HG03097 (cell line): ENCODE measurements around the gene NOS1.

Source experiments
- ATAC-seq: cut with Tn5 transposase; IDR thresholded peaks from one replicate; pipeline ENCODE4 v1.9.1; 2021; ENCODE audit not compliant: unreplicated experiment, low FRiP score

The NOS1 gene

DNA sequence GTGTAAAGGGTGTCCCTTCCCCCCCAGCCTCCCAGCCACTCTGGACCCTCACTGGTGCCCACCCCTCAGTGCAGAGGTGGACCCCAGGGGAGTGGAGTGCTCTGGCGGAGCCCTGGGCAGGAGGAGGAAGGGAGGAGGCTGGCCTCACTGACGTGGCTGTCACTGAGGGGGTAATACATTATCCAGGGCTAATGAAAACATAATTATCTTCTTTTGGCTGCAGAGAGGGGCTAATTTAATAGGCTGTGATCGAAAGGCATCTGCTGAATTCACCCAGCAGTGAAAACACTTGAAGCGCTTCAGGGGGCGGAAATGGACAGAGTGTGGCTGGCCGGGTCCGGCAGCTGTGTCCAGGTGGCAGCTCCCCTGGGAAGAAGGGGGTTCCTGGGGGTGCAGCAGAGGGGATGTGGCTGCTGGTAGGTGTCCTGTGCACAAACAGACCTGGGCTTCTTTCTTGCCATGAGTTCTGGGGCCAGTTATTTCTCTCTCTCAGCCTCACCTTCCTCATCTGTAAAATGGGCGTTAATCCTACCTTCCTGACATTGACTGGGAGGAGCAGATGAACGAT, 3.7 kb upstream of the NOS1 start:
- ATAC-seq = no peak

- no peak for ATAC-seq
Measured at GRCh38 chr12:117363953-117364486, 2.6 kb upstream of the NOS1 start.

DNA sequence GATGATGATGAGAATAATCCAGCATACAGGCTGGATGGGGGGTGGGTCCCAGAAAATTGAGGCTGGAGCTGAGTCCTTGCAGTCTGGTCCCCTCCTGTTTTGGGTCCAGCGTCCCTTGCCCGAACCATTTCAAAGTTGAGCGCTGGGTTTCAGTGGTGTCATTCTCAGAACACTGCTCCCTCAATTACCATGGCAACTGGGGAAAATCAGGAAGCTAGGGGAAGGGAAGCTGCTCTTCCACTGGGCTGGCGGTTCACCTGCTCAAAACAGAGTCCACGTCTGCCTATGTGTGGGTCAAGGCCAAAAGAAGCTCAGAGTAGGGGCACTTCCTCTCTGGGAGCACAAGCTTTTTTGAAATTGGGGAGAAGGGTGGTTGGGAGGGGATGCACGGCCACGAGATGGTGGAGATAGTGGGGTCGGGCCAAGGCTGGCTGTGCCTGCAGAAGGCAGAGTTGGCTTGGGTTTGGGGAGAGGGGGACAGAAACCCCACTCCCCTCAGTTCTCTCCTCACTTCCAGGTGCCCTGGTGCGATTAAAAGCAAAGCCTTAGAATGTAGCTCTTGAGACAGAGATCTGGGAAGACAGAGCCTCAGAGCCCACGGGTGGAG, 1.7 kb upstream of the NOS1 start:
- no peak for ATAC-seq

DNA sequence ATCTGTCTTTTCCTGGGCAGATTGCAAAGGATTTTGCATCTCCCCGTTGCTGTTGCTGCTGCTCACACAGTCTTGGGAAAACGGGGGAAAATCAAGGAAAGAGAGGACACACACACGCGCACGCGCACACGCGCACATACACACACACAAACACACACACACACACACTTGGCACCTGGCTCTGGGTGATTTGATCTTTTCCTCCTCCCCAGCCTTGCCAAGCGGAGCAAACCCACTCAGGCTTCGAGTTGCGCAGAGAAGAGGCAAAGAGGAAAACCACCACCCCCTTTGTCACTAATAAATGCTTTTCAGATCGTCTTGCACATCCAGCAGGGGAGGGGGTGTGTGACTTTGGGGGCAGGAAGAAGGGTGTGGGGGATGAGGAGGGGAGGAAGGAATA, 965 bp upstream of the NOS1 start:
- ATAC-seq = no peak

DNA sequence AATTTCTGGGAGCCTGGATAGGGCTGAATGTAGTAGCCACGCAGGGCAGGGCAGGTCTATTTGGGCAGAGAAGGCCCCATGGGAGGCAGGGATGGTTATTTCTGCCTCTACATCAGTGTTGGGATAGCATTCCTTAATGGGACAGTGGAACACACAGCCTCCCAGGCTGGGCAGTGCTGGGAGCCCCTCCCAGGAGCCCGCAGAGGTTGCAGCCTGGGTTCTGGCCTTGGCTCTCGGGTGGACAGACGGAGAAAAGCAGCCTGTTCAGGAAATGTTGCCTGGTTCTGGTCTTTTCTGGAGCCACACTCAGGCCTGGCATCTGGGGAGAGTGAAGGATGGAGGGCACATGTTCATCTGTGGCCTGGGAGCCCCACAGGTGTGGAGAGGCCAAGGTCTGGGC, 479 bp upstream of the NOS1 start:
- ATAC-seq = no peak

DNA sequence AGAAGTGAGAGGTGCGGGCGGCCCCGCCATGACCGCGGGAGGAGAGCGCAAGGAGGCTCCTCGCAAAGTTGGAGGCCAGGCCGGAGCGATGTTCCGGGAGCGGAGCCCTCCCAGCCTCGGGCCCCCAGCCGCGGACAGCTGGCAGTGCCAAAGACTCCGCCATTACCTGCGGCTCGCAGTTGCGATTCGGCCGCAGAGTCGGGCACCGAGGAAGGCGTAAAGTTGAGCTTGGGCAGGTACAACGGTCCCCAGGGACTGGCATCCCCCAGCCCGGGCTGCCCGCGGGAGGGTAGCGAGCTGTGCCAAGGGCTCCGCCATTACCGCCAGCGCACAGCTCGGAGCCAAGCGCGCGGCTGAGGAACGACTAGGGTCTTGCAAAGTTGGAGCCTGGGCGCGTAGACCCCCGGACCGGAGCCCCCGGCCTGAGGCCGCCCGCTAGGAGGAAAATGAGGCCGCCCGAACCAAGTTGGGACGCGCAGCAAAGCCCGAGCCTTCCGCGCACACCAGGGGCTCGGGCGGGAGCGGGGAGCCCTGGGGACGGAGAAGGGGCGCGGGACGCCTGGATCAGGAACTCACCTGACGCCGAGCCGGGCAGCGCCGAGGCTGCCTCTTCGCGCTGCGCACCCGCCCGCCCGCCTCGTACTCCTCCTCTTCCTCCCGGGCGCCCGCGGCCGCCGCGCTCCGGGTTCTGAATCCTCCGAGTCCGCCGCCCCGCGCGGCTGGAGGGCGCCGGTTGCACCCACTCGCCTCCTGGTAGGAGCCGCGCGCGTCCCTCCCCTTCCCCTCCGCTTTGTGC, 677 bp downstream of the NOS1 start:
- no peak for ATAC-seq

DNA sequence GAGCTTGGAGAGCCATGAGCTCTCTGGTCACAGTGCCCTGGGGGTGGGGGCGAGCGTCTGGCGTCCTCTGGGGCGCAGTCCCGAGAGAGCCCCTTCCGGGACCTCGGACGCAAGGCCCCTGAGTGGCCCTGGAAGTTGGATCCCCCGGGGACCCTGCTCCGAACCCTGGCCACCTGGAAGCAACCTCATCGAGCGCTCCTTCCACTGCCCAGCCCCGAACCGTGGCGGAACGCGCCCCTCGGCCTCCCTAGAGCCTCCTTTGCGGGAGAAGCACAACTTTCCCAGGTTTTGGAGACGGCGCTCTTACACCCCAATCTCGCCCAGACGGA, 1.2 kb downstream of the NOS1 start:
- no peak for ATAC-seq

DNA sequence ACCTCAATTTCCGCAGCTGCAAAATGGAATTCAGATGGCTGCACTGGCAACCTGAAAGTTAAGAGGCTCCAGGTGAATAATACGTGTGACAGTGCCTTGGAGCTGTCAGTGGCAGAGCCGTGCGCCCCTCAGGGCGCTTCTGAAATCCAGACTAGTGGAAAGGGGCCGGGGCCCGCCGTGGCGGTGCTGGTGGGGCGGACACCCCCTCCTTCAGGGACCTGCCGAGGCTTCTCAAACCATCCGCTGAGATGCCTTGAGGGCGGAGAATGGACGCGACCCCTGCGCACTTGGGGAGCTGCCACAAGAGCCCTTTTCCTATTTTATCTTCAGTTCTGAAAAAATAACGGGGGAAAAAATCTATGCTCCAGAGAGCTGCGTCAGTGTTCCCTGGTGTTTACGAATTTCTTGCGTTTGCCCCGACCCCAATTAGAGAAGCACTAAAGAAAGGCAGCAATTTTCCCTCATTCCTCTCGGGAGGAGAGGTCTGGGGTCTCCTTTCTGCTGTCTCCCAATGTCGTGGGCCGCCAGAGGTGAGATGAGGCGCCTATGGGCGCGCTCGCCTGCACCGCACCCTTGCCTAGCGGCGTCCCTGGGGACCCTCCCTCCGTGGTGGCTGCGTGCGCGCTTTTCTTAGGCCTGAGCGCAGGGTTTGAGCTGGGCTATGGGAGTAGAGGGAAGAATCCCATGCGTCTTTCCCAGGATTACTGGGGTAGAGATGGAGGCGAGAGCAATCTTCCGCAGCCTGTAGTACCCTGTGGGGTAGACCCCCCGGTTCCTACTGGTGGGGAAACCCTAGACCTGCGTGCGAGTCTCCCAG, 2.2 kb downstream of the NOS1 start:
- no peak for ATAC-seq

GRCh38 chr12:117356048-117356447, 5.4 kb downstream of the NOS1 start:
- ATAC-seq = no peak

DNA sequence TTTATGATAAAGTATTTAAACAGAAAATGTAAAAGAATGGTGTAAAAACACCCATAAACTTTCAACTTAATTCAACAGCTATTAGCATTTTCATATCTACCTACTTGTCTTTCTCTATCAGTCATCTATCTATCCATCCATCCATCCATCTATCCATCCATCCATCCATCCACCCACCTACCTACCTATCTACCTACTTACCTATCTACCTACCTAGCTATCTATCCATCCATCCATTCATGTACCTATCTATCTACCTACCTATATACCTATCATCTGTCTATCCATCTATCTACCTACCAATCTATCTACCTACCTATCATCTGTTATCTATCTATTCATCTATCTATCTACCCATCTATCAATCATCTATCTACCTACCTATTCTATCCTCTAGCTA, 8.5 kb downstream of the NOS1 start:
- ATAC-seq = no peak

GRCh38 chr12:117352206-117352605, 9.2 kb downstream of the NOS1 start:
- no peak for ATAC-seq

- ATAC-seq = no peak
Measured at GRCh38 chr12:117350140-117350539, 11.3 kb downstream of the NOS1 start.

GRCh38 chr12:117347588-117347987, 13.8 kb downstream of the NOS1 start:
- no peak for ATAC-seq

DNA sequence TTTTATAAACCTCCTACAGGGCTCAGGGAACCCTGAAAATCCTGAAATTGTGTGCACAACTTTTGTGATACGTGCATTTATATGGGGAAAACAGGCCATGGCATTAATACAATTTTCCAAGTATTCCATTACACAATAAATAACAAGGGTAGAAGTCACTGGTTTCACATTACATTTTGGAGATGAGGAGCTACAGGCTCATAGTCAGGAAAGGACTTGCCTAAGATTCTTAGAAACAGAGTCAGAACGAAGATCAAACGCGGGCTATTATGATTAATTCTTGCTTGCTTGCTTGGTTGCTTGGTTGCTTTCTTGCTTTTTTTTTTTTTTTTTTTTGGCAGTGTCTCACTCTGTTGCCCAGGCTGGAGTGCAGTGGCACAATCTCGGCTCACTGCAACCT, 16.7 kb downstream of the NOS1 start:
- ATAC-seq = no peak

- ATAC-seq = no peak
Measured at GRCh38 chr12:117343849-117344248, 17.6 kb downstream of the NOS1 start.

- no peak for ATAC-seq
Measured at GRCh38 chr12:117343296-117343695, 18.1 kb downstream of the NOS1 start.

- ATAC-seq = no peak
Measured at GRCh38 chr12:117342682-117343081, 18.7 kb downstream of the NOS1 start.

GRCh38 chr12:117342247-117342646, 19.2 kb downstream of the NOS1 start:
- no peak for ATAC-seq

- no peak for ATAC-seq
Measured at GRCh38 chr12:117339104-117339503, 22.3 kb downstream of the NOS1 start.

- no peak for ATAC-seq
Measured at GRCh38 chr12:117334855-117335587, 26.4 kb downstream of the NOS1 start.
